GM12891 (cell line): ENCODE data around the gene PTPRN2.

ENCODE experiments used
- POLR2A ChIP-seq: IDR thresholded peaks from 2 replicates; pipeline ENCODE4 v1.6.1; 2011; ENCODE audit warnings: low read depth, low read length, control low read depth
- POLR2AphosphoS5 ChIP-seq: IDR thresholded peaks from 2 replicates; pipeline ENCODE4 v1.6.1; 2011; ENCODE audit warnings: low read depth, low read length, control low read depth
- POU2F2 ChIP-seq: IDR thresholded peaks from 2 replicates; pipeline ENCODE4 v1.6.1; 2011; ENCODE audit warnings: low read depth, mild to moderate bottlenecking, control low read depth, low read length, moderate library complexity
- TAF1 ChIP-seq: IDR thresholded peaks from 2 replicates; pipeline ENCODE4 v1.6.1; 2011; ENCODE audit warnings: low read depth, low read length, control low read depth

DNA sequence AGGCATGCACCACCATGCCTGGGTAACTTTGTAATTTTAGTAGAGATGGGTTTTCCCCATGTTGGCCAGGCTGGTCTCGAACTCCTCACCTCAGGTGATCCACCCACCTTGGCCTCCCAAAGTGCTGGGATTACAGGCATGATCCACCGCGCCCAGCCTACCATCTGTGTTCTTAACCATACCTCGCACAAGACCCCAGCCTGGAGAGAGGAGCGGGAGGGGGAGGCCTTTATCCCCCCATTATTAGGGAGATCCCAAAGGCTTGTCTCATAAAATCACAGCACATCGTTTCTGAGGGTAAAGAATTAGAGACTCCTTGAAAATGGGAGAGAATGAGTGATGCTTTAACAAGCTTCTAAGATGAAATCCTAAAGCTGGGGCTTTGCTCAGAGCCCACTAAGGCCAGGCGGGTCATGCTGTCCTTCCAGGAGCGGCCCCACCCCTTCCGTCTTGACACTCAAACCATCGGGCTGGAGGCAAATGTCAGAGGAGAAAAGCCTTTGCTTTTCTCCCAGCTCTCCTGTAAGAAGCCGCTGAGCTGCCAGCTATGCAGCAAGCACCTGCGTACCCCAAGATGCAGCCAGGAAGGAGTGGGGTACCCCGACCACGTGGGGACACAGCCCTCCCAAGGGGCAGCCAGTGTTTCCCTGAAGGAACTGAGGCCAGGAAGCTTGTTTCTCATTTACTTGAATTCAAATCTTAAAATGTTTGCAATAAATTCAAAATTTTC lies 339.7 kb downstream of the PTPRN2 start:
- TF ChIP-seq POLR2A: no peak
- TF ChIP-seq TAF1: no peak
- no peak for TF ChIP-seq POLR2AphosphoS5
- no peak for TF ChIP-seq POU2F2
